Fibroblast of pulmonary artery (primary cell): Measurements from ENCODE around the gene MGAT5.

Experiments used
- DNase-seq: peaks from one replicate; pipeline ENCODE4 v3.0.0-alpha.2; 2010; ENCODE audit warnings: low read depth
- H3K4me3 ChIP-seq: replicated peaks from 2 replicates; pipeline ENCODE4 v1.5.1; 2011; ENCODE audit warnings: low read depth, mild to moderate bottlenecking, control low read depth, low read length, moderate library complexity
- TF ChIP-seq, protein P1 (sequence below): IDR thresholded peaks from 2 replicates; pipeline ENCODE4 v1.5.1; 2011; ENCODE audit warnings: mild to moderate bottlenecking, control low read depth, low read length, inconsistent platforms; ENCODE audit errors: missing control alignments

MGAT5 gene

DNA sequence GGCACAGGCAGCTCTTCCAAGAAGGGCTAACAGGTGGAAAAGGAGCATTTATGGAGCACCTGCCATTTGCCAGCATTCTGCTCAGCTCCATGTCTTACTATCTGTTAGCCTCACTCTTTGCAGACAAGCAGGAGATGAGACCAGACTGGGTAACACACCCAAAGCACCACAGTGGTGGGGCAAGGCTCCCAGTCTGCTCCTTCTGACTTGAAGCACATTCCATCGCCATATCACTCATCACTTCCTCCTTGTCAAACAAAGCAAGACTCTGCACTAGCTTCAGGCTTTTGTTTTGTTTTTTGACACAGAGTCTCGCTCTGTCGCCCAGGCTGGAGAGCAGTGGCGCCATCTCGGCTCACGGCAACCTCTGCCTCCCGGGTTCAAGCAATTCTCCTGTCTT, 182.8 kb downstream of the MGAT5 start:
- H3K4me3 ChIP-seq = no peak overlapping the region
- peak; percentile 28 for DNase-seq
- TF ChIP-seq, protein P1, sequence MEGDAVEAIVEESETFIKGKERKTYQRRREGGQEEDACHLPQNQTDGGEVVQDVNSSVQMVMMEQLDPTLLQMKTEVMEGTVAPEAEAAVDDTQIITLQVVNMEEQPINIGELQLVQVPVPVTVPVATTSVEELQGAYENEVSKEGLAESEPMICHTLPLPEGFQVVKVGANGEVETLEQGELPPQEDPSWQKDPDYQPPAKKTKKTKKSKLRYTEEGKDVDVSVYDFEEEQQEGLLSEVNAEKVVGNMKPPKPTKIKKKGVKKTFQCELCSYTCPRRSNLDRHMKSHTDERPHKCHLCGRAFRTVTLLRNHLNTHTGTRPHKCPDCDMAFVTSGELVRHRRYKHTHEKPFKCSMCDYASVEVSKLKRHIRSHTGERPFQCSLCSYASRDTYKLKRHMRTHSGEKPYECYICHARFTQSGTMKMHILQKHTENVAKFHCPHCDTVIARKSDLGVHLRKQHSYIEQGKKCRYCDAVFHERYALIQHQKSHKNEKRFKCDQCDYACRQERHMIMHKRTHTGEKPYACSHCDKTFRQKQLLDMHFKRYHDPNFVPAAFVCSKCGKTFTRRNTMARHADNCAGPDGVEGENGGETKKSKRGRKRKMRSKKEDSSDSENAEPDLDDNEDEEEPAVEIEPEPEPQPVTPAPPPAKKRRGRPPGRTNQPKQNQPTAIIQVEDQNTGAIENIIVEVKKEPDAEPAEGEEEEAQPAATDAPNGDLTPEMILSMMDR = no peak

DNA sequence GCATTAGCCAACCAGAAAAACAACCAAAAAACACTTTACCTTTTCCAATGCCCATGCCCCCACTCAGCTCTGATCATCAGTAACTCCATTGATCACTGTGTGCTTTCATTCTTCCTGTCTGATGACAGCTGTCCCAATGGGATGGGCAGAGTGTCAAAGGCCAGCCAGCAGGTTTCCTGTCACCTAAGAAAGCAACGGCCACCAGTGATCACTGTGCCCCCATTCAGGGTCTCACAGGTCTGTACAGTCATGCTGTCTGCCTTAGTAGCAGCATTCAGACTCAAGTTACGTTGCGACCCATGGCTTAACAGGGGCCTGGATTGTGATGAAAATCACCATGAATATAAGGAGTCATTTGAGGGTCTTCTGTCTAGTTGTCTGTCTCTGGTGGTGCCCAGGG, 184.5 kb downstream of the MGAT5 start:
- H3K4me3 ChIP-seq = no peak overlapping the region
- TF ChIP-seq, protein P1 = no peak
- no peak for DNase-seq

DNA sequence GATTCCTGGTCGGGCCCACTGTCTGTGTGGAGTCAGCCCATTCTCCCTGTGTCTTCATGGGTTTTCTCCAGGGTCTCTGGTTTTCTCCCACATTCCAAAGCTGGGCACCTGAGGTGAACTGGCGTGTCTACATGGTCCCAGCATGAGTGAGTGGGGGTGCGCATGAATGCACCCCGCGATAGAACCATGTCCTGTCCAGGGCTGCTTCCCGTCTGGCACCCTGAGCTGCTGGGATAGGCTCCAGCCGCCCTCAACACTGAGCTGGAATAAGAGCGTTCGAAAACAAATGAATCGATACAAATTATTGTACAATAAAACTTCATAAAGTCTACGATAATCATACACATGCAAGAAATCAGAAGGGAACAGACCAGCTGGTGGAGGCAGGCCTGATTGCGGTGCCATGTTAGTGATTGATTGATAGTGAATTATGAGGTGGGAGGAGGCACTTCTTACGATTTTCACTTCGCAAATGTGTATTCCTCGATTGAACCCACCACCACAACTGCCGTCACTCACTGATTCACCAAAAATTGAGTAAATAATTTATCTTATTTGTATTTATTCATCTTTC, 186.6 kb downstream of the MGAT5 start:
- TF ChIP-seq, protein P1 = no peak
- no peak overlapping the region for H3K4me3 ChIP-seq
- DNase-seq = no peak

DNA sequence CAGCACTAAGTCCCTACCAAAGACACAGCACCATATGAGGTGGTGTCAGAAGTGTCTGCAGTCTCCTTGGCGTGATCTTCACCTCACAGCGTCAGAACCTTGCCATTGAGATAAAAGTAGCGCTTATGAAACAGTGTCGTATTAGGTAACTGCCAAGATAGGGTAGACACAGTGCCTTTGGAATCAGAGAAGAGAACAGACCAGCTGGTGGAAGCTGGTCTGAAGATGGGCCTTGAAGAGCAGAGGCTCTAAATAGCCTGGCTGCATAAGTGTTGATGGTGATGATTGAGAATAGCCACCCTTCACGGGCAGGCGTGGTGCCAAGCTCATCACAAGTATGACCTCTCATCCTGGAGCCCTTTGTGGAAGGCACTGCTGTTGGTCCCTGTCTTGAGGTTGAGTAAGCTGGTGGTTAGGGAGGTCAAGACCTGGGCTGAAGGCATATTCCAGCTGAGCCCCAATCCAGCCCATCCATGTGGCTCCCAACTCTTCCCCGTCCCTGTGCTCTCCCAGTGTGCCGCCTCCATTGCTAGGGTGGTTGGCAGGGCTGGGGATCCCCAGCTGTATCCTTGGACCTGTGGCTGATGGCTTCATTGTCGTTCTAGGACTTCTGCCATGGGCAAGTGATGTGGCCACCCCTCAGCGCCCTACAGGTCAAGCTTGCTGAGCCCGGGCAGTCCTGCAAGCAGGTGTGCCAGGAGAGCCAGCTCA, 187.4 kb downstream of the MGAT5 start:
- no peak for DNase-seq
- TF ChIP-seq, protein P1 = no peak
- no peak overlapping the region for H3K4me3 ChIP-seq

DNA sequence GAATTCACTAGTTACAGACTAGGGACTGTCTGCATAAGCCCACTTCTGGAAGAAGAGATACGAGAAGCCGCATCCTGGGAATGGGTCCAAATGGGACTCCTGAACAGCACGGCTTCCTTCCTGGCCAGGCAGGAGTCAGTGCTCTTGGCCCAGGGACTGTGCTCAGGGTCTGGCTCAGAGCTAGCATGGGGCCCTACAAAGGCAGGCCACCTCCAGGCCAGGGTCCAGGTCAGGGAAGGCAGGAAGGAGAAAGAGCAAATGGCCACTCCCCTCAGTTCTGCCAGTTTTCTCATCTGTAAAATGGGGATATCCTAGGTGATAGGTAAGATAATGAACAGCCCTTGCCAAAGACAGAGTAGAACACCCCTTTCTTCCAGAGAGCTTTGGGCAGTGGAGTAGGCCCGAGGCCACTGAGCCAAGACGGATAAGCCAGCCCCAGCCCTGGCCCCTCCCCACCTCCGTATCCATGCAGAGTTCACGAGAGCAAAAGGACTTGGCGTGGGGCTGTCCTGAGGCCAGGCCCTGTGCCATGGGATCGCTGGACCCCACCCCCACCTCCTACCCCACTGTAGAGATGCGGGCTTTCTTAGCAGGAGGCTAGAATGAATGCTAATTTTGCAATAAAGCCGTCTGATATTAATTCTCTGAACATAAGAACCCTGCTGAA, 190.1 kb downstream of the MGAT5 start:
- TF ChIP-seq, protein P1 = no peak
- DNase-seq = no peak
- H3K4me3 ChIP-seq = no peak overlapping the region

DNA sequence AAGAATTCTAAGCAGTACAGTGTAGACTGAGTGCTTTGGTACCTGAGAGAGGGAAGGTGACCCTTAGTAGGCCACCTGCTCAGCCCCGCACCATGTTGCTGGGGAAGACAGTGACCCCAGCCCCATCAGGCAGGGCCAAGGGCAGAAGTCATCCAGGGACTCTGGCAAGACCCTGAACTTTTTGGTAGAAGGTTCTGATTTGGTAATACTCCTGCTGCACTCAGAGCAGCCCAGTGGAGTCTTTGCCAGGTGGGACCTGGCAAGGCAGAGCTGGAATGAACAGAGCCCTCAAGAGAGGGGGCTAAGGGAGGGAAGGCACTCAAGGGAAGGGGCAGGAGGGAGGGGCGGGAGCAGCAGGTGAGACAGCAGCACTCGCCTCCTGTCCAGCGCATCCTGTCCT, 191.2 kb downstream of the MGAT5 start:
- TF ChIP-seq, protein P1 = no peak
- H3K4me3 ChIP-seq = no peak overlapping the region
- DNase-seq = no peak
